GM21360 (cell line): Measurements from ENCODE around the gene PPP2R5C.

Experiments used
- ATAC-seq: cut with Tn5 transposase; IDR thresholded peaks from one replicate; pipeline ENCODE4 v1.9.1; 2021; ENCODE audit warnings: mild to moderate bottlenecking, moderate library complexity; ENCODE audit not compliant: unreplicated experiment

The PPP2R5C gene

DNA sequence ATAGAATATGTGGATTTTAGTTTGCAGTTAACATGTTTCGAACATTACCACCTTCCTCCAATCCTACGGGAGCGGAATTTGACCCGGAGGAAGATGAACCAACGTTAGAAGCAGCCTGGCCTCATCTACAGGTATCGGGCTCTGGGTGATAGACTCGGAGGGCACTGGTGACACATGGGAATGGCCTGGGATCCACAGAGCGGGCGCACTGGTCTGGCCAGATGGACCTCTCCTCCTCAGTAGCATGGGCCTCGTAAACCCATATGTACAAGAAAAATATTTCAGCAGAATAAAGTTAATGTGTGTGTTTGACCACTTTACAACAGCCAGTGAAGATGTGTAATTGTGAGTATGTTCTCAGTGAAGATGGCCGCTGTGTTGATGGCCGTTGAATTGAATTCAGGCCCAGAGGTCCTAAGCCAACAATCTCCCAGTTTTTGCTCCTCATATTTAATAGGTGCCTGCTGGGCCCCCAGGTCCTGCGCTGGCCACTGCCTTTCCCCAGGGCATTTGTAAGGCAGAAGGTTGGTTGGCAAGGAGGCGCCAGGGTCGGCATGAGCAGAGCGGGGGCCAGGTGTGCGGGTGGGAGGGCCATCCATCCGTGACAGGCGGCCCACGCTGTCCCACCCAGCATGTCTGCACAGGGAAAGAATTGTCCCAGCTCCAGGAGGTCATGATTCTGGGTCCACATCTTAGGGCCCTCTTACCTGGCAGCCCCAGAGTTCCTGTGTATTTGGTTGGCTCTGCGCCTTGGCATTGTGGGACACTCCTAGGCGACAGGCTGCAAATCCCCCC lies 120.8 kb downstream of the PPP2R5C start:
- no peak for ATAC-seq

GRCh38 chr14:101884089-101884933 lies 122.8 kb downstream of the PPP2R5C start:
- ATAC-seq = no peak

DNA sequence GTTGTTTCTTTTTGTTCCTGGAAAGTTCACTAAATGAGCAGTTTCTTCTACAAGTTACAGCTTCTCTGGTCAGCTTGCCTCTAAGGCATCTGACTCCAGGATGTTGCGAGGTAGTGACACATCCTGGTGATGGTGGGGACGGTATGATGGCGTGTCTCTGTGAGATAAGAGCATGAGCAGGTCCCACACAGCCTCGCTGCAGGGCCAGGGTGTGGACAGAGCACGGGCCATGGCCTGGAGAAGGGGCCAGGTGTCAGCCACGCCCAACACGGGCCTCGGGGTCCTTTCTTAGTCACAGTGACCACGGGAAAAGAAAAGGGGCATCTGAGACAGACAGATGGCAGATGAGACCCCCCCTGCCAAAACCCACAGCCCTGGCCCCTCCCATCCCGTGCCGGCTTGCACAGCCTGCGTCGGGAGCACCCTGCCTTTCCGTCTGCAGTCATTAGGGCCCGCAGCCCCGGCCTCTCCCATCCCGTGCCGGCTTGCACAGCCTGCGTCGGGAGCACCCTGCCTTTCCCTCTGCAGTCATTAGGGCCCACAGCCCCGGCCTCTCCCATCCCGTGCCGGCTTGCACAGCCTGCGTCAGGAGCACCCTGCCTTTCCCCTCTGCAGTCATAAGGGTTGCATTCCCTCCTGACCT lies 123.5 kb downstream of the PPP2R5C start:
- ATAC-seq = no peak

GRCh38 chr14:101887219-101887618 lies 125.7 kb downstream of the PPP2R5C start:
- no peak for ATAC-seq

GRCh38 chr14:101888182-101888581 lies 126.7 kb downstream of the PPP2R5C start:
- no peak for ATAC-seq

- no peak for ATAC-seq
Observed at GRCh38 chr14:101889366-101889765, 127.9 kb downstream of the PPP2R5C start.

- ATAC-seq = no peak
Observed at GRCh38 chr14:101889898-101890297, 128.4 kb downstream of the PPP2R5C start.

- ATAC-seq = no peak
Observed at GRCh38 chr14:101891471-101891870, 130.0 kb downstream of the PPP2R5C start.

DNA sequence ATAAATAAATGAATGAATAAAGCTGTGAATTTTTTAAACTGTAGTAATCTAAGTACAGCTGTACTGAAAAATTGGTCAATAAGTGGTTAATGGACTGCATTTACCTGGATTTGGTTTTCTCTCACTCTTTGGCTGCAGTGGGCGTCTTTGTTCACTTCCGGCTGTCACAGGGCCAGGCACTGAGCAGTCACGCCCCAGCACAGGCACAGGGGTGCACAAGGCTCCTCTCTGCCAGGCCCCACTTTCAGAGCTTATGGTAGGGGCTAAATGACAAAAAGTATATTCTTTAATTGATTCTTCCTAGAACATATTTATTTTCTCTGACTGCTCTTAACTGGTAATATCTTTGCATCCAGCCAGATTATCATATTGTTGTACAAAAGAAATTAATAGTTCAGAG lies 132.2 kb downstream of the PPP2R5C start:
- ATAC-seq = no peak

GRCh38 chr14:101894365-101895081 lies 133.0 kb downstream of the PPP2R5C start:
- ATAC-seq = no peak

GRCh38 chr14:101895256-101895655 lies 133.7 kb downstream of the PPP2R5C start:
- no peak for ATAC-seq

- no peak for ATAC-seq
Observed at GRCh38 chr14:101897326-101897725, 135.8 kb downstream of the PPP2R5C start.

DNA sequence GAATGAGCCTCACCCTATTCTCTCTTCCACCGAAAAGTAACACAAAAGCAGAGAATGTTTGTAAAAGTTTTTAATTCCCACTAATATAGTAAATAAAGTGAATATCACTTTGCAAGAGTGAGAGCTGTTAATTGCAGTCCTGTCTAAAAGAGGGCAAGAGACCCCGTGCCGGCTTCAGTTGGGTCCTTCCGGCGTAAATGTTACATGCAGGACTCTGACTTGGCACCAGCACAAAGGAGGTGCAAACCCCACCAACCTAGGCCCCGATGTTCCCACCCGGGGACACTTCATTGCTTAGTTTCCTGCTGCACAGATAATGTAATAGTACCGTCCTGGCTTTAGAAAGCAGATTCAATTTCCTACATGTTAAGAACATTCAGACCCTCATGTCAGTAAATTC lies 136.9 kb downstream of the PPP2R5C start:
- ATAC-seq = no peak

GRCh38 chr14:101899263-101899662 lies 137.8 kb downstream of the PPP2R5C start:
- no peak for ATAC-seq

GRCh38 chr14:101900253-101900652 lies 138.7 kb downstream of the PPP2R5C start:
- no peak for ATAC-seq

DNA sequence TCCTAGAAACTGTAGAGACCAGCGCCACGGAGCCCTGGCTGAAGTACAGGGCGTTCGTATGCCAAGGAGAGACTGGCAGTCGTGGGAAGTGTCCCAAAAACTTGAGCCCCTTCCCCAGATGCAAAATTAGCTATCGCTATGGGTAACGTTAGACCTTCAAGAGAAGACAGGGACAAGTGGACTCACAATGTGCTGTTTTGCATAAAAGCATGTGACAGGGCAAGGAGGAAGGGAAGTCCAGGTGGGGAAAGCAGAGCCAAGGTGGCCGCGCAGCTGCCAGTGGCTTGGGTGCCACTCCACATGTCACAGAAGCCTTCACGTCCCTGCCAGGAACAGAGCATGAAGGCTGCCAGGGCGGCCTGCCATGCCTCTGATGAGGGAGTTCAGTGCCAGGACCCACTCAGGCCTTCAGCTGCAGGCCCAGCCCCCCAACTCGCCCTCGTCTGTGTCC lies 141.6 kb downstream of the PPP2R5C start:
- ATAC-seq = no peak

DNA sequence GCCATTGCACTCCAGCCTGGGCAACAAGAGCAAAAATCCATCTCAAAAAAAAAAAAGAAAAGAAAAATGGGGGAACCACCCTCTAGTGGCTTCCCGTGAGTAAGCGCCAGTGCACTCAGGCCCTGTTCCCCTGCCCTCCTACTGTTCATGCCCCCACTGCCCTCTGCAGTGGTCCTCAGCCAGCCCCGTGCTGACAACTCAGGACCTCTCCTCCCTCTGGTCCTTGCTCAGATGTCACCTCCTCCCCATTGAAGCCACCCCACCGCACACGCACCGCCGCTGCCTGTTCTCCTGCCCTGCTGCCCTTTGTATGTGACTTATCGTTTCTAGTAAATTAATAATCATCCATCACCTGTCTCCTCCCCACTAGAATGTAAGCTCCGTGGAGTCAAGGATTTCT lies 144.1 kb downstream of the PPP2R5C start:
- ATAC-seq = no peak

GRCh38 chr14:101906645-101907044 lies 145.1 kb downstream of the PPP2R5C start:
- no peak for ATAC-seq

- ATAC-seq = no peak
Observed at GRCh38 chr14:101907619-101908018, 146.1 kb downstream of the PPP2R5C start.

- no peak for ATAC-seq
Observed at GRCh38 chr14:101908795-101909194, 147.3 kb downstream of the PPP2R5C start.
